ENCODE measurements around the gene KAT8.

KAT8 gene

GRCh38 chr16:31117384-31118222 is at the start of gene KAT8:
KAT8 (plus strand) TSS chr16:31117664; CDS start chr16:31117682, 18 bp downstream.
- DNase-seq (ENCODE audit: low spot score), result peak; percentile 96

- DNase-seq (ENCODE audit: low spot score), result no peak
These were observed 45.6 kb upstream of the KAT8 start for GRCh38 chr16:31071861-31072260.

GRCh38 chr16:31072540-31073141 is 44.8 kb upstream of the KAT8 start:
- DNase-seq (ENCODE audit: low spot score), result peak; percentile 16

GRCh38 chr16:31073142-31073969 is 44.1 kb upstream of the KAT8 start:
- peak; percentile 84 for DNase-seq (ENCODE audit: low spot score)

GRCh38 chr16:31073970-31074813 is 43.3 kb upstream of the KAT8 start, which contains the start of the genes ZNF646 and ZNF668:
ZNF646 (plus strand) TSS chr16:31074422; CDS start chr16:31076325, 1,903 bp downstream.
ZNF668 (minus strand) TSS chr16:31074240; CDS start chr16:31064459, 9,781 bp downstream.
- DNase-seq (ENCODE audit: low spot score), result peak; percentile 98

GRCh38 chr16:31074814-31075183 is 42.7 kb upstream of the KAT8 start:
- no peak for DNase-seq (ENCODE audit: low spot score)

- DNase-seq (ENCODE audit: low spot score), result no peak
These were observed 41.1 kb upstream of the KAT8 start for GRCh38 chr16:31076319-31076718.

- DNase-seq (ENCODE audit: low spot score), result no peak
These were observed 40.4 kb upstream of the KAT8 start for GRCh38 chr16:31077024-31077423.

GRCh38 chr16:31077592-31078396 is 39.7 kb upstream of the KAT8 start:
- no peak for DNase-seq (ENCODE audit: low spot score)

- DNase-seq (ENCODE audit: low spot score), result no peak
These were observed 38.7 kb upstream of the KAT8 start for GRCh38 chr16:31078597-31079341.

GRCh38 chr16:31079342-31079944 is 38.0 kb upstream of the KAT8 start:
- DNase-seq (ENCODE audit: low spot score), result no peak

GRCh38 chr16:31080035-31080629 is 37.3 kb upstream of the KAT8 start:
- no peak for DNase-seq (ENCODE audit: low spot score)

GRCh38 chr16:31080756-31081419 is 36.6 kb upstream of the KAT8 start:
- no peak for DNase-seq (ENCODE audit: low spot score)

- DNase-seq (ENCODE audit: low spot score), result no peak
These were observed 35.8 kb upstream of the KAT8 start for GRCh38 chr16:31081428-31082351.

GRCh38 chr16:31082368-31083045 is 35.0 kb upstream of the KAT8 start:
- no peak for DNase-seq (ENCODE audit: low spot score)

- no peak for DNase-seq (ENCODE audit: low spot score)
These were observed 34.4 kb upstream of the KAT8 start for GRCh38 chr16:31083081-31083480.

- DNase-seq (ENCODE audit: low spot score), result no peak
These were observed 33.9 kb upstream of the KAT8 start for GRCh38 chr16:31083556-31083955.

All from CD4-positive, alpha-beta T cell treated with Interleukin-15 for 4 hours (primary cell).